Measurements from ENCODE around the gene DYNLL2.
"Not testable (repeated sequence)": the region's sequence is repeated elsewhere in the genome, so short reads cannot be mapped to it uniquely, and the experiment has no call there.

The DYNLL2 gene

DNA sequence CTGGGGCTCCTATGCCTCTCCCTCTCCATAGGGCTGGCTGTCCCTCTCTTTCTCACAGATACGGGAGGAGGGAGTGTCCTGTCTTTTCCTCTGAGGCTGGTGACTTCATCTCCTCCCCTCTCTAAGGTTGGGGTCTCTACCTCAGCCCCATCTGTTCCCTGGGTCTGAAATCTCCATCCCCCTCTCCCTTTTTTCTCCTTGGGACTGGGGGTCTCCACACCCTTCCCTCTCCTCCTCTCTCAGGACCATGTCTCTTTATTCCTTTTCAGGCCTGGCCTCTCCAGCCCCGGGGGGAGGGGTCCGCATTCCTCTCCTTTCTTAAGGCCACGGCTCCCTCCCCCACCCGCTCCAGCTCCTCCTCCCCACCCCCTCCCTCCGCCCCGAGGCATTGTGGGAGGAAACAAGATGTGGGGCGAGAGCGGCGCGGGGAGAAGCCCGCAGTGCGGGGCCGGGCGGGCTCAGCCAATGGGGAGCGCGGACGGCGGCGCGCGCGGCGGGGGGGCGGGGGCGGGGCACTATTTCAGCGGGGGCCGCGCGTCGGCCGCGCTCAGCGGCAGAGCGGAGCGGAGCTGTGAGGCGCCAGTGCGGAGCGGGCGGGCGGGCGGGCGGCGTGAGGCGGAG lies at the start of gene DYNLL2:
TSS of gene DYNLL2 (plus strand) at position 550 of the 621 bp plus-strand sequence. CDS start 3,672 bp downstream, outside the sequence.
- DNase-seq = peak; percentile 58

DNA sequence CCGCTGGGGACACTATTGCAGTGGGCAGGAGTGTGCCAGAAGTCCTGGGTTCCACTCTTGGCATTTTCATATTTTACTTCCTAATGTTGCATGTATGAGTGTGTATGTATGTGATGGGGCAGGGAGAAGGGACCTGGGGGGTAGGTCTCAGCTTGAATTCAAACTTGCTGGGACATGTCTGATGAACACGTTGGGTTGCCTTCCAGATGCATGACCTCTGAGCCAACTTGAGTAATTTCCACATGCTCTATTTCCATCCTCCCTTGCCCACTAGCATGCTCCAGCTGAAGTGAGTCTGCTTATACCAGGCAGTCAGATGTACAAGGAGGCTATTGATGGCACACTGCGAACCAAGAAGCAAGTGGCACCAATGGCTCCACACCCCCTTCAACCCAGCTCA lies 43.2 kb upstream of the DYNLL2 start:
- no peak for DNase-seq

- DNase-seq = no peak
Observed at GRCh38 chr17:58040386-58040785, 42.8 kb upstream of the DYNLL2 start.

DNA sequence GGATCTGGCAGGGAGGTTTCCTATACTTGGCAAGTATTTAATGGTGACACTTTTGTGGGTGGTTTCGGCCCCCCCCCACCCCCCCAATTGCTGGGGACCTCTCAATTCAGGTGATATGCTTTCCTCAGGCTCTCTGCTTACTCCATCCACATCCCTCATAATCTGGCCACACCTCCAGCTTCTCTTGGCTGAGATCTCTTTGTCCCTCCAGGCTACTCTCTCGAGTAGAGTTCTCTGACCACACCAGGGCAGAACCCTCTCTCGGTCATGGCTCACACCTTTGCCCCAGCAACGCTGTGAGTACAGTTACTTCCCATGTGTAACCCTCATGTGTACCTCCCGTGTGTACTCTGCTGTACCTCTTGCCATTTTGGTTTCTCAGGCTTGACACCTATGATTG lies 42.1 kb upstream of the DYNLL2 start:
- DNase-seq = no peak

- no peak for DNase-seq
Observed at GRCh38 chr17:58043221-58044181, 39.7 kb upstream of the DYNLL2 start.

DNA sequence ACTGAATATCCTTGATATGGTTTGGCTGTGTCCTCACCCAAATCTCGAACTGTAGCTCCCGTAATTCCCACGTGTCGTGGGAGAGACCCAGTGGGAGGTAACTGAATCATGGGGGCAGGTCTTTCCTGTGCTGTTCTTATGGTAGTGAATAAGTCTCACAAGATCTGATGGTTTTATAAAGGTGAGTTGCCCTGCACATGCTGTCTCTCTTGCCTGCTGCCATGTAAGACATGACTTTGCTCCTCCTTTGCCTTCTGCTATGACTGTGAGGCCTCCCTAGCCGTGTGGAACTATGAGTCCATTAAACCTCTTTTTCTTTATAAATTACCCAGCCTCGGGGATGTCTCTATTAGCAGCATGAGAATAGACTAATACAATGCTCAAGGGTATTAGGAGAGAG lies 39.0 kb upstream of the DYNLL2 start:
- not testable (repeated sequence) for DNase-seq

DNA sequence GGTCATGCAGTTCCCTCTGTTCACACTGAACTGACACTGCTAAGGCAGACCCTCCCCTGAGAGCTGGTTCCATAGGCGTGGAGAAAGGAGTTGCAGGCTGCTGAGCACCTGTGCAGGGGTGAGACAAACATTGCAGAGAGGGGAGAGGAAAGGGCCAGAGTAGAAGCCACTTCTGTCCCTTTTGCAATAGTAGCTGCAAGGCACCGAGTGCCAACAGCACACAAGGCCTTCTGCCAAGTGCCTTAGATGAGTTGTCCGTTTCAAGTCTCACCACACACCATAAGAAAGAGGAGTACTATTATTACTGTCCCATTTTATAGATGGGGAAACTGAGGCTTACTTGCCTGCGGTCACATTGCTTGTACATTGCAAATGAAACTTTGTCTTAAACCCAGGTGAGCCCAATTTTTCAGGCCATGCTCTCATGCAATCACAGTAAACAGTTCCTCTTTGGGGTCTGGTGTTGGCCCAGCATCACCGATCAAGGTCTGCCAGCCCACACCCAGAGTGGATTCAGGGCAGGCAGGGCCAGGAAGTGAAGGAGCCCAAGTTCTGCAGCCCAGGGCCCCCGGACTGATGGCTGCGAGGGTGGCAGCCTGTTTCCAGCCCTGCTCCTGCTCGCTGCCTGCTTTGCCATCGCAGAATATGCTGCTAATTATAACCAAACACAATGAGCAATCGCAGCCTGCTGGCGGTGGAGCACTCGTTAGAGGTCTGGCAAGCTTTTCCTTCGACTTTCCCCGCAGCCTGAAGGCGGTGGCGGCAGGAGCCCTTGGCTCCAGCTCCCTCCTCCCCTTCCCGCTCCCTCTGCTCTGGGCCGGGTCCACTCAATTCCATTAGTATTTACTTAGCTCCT lies 36.8 kb upstream of the DYNLL2 start:
- no peak for DNase-seq

GRCh38 chr17:58047376-58048150 lies 35.7 kb upstream of the DYNLL2 start:
- DNase-seq = no peak

GRCh38 chr17:58049533-58049932 lies 33.7 kb upstream of the DYNLL2 start:
- DNase-seq = no peak

- no peak for DNase-seq
Observed at GRCh38 chr17:58050966-58051365, 32.3 kb upstream of the DYNLL2 start.

DNA sequence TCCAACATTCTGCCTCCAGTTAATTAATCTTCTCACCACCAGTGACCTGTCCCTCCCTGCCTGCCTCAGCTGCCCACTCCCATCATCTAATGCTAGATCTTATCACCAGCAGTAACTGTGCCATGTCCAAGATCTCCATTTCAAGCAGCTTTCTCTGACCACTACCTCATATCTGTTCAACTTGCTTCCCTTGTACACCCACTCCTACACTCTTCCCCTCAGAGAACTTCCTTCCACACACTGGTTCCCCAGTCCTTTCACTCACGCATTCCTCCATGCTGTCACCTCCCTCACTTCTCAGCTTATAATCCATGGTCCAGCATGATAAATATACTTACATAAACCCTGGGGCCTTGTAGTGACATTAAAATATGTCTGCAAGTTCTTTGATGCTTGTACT lies 31.8 kb upstream of the DYNLL2 start:
- DNase-seq = no peak

GRCh38 chr17:58052407-58052806 lies 30.8 kb upstream of the DYNLL2 start:
- no peak for DNase-seq

DNA sequence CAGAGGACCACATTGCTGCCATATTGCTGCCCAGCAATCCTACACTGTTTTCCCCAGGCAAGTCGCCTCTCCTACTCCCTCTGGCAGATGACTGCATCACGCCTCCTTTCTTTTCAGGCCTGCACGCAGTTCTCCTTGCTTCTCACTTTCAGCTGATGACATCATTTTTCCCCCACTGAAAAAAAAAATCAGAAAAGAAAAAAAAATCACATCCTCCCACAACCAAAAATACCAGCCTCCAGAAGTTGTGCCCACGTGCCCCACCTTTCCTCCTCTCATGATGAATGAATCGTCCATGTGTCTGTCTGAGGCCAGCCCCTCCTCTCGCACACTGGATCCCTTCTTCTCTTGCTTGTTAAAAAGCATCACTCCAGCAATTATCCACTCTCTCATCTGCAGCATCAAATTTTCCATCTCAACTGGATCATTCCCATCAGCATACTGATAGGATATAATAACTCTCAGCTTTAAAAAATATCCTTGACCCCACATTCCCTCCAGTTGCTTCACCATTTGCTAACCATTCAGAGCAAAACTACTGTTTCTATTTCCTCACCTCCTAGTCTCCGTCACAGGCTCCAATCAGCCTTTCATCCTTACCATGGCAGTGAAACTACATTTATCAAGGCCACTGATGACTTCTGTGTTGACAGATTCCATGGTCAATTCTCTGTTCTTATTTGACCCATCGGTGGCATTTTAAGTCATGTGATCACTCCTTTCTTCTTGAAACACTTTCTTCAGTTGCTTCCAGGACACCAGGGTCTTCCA lies 30.1 kb upstream of the DYNLL2 start:
- DNase-seq = no peak

DNA sequence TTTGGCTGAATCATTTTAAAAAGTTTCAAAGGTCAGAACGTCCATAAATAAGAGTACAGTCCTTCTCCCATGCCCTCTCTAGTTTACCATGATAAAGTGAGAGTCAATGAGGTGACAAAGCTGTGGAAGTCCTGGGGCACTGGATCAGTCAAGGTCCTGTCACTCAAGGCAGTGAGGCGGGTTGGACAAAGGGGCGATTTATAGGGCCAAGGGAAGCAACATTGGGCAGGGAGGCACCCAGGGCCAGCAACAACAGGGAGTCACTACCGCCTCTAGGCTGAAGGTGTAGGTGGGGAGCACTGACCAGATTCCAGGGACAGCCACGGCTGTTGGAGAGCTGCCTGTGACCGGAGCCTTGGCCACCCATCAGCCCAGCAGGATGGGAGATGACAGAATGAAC lies 28.6 kb upstream of the DYNLL2 start:
- DNase-seq = no peak

- no peak for DNase-seq
Observed at GRCh38 chr17:58056476-58056875, 26.7 kb upstream of the DYNLL2 start.

GRCh38 chr17:58059141-58059540 lies 24.1 kb upstream of the DYNLL2 start:
- DNase-seq = no peak

DNA sequence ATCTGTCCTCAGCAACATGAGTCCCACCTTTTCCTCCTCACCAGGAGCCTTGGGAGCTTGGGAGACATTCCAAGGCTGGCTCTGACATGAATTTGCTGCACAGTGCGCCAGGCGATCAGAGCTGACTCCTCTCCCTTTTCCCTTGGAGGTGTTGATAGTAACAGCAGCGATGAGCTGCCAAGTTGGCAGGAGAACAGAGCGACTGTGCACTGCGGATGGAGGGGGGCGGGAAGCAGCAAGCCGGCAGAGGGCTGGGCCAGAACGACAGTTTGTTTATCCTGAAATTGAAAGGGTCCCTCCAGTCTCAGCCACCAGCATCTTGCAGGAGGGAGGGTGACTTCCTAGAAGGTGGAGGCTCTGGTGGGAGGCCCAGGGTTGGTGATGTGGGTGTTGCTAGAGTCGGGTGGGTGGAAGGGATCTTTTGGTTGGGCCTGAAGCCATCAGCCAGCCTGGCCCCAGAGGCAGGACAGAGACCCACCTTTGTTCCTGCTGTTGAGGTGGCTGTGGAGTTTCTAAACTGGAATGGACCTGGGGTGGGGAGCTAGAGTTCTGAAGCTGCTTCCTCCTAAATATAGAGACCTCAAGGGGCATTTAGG lies 22.5 kb upstream of the DYNLL2 start:
- no peak for DNase-seq

- no peak for DNase-seq
Observed at GRCh38 chr17:58061672-58062071, 21.5 kb upstream of the DYNLL2 start.

GRCh38 chr17:58065238-58065637 lies 18.0 kb upstream of the DYNLL2 start:
- DNase-seq = no peak

GRCh38 chr17:58066401-58066800 lies 16.8 kb upstream of the DYNLL2 start:
- DNase-seq = no peak

DNA sequence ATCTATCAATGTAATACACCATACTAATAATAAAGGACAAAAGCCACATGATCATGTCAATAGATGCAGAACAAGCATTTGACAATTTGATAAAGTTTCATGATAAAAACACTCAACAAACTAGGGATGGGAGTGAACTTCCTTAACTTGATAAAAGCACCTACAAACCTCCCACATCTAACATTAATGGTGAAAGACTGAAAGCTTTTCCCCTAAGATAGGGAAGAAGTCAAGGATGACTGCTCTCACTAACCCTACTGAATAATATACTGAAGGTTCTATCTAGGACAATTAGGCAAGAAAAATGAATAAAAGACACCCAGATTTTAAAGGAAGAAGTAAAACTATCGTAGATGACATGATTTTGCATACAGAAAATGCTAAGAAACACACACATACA lies 10.4 kb upstream of the DYNLL2 start:
- DNase-seq = no peak

All from SHP77 treated with DMSO at 0.1 percent for 48 hours (cell line).